ENCODE data around the gene TMEM74B.

Gene TMEM74B

DNA sequence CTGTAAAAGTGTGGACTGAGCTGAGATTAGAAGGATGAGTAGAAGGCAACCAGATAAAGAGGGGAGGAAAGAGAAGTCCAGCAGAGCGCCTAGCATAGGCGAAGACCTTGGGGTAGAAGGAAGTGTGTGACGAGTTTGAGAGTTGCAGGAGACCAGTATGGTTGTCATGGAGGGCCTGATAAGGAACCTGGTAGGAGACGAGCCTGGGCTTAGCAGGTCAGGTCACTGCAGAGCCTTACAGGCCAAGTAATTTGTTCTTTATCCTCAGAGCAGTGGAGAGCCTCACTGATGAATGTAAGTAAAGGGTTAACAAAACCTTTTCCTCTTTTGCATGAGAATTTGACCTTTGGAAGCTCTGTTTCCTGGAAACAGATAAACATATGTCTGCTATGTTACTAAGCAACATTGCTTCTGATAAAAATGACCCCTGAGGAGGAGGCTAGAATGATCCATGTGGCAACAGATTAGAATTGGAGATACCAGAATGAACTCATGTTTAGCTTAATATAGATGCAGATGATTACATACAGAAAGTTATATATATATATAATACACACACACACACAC lies 2.9 kb upstream of the TMEM74B start:
- H3K27ac ChIP-seq (ENCODE audit: extremely low read depth, low read depth, low read length) = no peak overlapping the region
- no peaks in the 10 kb centered on the region for H3K9me3 ChIP-seq (ENCODE audit: control insufficient read depth, insufficient read depth, low read depth, low read length)
- POLR2A ChIA-PET = interaction anchor here (0.6 kb wide), 1 partner anchor 358 kb away, joined by 8 read pairs; no protein-coding TSS in a partner anchor
- no peaks in the 10 kb centered on the region for H3K36me3 ChIP-seq (ENCODE audit: control insufficient read depth in 2 of 2, insufficient read depth in 1 of 2, low read length in 2 of 2)
- no peak for TF ChIP-seq ZNF24 (tag by site-specific recombination; IDR thresholded peaks at IDR 0.05)
- no peak for TF ChIP-seq FEZF1 (tag by site-specific recombination; IDR thresholded peaks at IDR 0.05)
- TF ChIP-seq, protein P1, sequence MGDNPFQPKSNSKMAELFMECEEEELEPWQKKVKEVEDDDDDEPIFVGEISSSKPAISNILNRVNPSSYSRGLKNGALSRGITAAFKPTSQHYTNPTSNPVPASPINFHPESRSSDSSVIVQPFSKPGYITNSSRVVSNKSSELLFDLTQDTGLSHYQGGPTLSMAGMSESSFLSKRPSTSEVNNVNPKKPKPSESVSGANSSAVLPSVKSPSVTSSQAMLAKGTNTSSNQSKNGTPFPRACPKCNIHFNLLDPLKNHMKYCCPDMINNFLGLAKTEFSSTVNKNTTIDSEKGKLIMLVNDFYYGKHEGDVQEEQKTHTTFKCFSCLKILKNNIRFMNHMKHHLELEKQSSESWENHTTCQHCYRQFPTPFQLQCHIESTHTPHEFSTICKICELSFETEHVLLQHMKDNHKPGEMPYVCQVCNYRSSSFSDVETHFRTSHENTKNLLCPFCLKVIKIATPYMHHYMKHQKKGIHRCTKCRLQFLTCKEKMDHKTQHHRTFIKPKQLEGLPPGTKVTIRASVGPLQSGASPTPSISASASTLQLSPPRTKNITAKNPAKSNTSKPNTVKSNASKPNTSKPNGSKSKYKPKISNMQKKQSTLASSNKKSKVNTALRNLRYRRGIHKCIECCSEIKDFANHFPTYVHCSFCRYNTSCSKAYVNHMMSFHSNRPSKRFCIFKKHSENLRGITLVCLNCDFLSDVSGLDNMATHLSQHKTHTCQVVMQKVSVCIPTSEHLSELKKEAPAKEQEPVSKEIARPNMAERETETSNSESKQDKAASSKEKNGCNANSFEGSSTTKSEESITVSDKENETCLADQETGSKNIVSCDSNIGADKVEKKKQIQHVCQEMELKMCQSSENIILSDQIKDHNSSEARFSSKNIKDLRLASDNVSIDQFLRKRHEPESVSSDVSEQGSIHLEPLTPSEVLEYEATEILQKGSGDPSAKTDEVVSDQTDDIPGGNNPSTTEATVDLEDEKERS (tag by site-specific recombination; IDR thresholded peaks at IDR 0.05) = no peak
- no peak for TF ChIP-seq SETDB1 (IDR thresholded peaks at IDR 0.05; ENCODE audit: insufficient read length, low read length)
- TF ChIP-seq, protein P2, sequence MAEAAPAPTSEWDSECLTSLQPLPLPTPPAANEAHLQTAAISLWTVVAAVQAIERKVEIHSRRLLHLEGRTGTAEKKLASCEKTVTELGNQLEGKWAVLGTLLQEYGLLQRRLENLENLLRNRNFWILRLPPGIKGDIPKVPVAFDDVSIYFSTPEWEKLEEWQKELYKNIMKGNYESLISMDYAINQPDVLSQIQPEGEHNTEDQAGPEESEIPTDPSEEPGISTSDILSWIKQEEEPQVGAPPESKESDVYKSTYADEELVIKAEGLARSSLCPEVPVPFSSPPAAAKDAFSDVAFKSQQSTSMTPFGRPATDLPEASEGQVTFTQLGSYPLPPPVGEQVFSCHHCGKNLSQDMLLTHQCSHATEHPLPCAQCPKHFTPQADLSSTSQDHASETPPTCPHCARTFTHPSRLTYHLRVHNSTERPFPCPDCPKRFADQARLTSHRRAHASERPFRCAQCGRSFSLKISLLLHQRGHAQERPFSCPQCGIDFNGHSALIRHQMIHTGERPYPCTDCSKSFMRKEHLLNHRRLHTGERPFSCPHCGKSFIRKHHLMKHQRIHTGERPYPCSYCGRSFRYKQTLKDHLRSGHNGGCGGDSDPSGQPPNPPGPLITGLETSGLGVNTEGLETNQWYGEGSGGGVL (tag by site-specific recombination; IDR thresholded peaks at IDR 0.05) = no peak
- no peak for TF ChIP-seq ZSCAN30 (tag by site-specific recombination; IDR thresholded peaks at IDR 0.05)
- TF ChIP-seq ZFP41 (tag by site-specific recombination; IDR thresholded peaks at IDR 0.05; ENCODE audit: borderline replicate concordance) = no peak
- no peak for TF ChIP-seq KLF9 (tag by site-specific recombination; IDR thresholded peaks at IDR 0.05; ENCODE audit: low read depth)
- TF ChIP-seq, protein P3, sequence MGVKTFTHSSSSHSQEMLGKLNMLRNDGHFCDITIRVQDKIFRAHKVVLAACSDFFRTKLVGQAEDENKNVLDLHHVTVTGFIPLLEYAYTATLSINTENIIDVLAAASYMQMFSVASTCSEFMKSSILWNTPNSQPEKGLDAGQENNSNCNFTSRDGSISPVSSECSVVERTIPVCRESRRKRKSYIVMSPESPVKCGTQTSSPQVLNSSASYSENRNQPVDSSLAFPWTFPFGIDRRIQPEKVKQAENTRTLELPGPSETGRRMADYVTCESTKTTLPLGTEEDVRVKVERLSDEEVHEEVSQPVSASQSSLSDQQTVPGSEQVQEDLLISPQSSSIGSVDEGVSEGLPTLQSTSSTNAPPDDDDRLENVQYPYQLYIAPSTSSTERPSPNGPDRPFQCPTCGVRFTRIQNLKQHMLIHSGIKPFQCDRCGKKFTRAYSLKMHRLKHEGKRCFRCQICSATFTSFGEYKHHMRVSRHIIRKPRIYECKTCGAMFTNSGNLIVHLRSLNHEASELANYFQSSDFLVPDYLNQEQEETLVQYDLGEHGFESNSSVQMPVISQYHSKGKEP (tag by site-specific recombination; IDR thresholded peaks at IDR 0.05) = no peak
- TF ChIP-seq BCL11A (tag by site-specific recombination; IDR thresholded peaks at IDR 0.05; ENCODE audit: low read depth) = no peak
- TF ChIP-seq ZNF202 (tag by site-specific recombination; IDR thresholded peaks at IDR 0.05; ENCODE audit: borderline replicate concordance) = no peak
- TF ChIP-seq ZNF677 (tag by site-specific recombination; IDR thresholded peaks at IDR 0.05) = no peak
- TF ChIP-seq ZNF140 (tag by site-specific recombination; IDR thresholded peaks at IDR 0.05) = no peak
- TF ChIP-seq ZNF214 (tag by site-specific recombination; IDR thresholded peaks at IDR 0.05; ENCODE audit: borderline replicate concordance) = no peak
- no peaks in the 10 kb centered on the region for H3K4me1 ChIP-seq (ENCODE audit: control insufficient read depth, insufficient read depth, low read length)
- CTCF ChIA-PET = interaction anchor here (0.5 to 3.4 kb wide), 7 partner anchors 25 to 451 kb away, joined by 3 to 21 read pairs (median 6); no protein-coding TSS in a partner anchor
- H3K4me3 ChIP-seq (ENCODE audit: low read depth, low read length) = no peak overlapping the region

DNA sequence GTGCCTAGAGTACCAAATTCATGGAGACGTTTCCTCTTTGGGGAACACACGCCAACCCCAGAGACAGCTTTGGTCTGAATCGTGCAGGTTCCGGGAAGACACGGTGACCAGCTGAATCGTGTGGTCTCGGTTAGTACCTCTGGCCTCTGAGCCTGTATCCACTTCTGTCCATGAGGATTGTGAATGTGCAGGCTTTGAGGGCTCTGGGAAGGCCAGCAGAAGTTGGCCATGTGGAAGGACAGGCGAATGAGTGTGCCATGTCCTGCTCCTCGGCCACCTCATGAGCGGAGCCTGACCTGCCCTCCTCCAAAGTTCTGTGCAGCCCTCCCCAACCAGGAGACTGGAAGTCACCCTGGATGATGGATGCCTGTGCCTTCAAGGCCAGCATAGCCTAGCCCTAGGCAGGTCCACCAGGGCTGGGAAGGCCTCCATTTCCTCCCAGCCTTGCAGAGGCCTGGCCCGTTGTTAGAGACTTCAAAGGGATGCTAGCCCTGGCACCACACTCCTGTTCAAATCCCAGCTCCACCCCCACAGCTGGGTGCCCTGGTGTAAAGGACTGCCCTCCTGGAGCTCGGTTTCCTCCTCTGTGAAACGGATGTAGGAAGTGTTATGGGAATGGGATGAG lies 1.7 kb upstream of the TMEM74B start:
- no peak overlapping the region for H3K27ac ChIP-seq (ENCODE audit: extremely low read depth, low read depth, low read length)
- no peak for TF ChIP-seq ZNF529 (tag by site-specific recombination; IDR thresholded peaks at IDR 0.05; ENCODE audit: insufficient replicate concordance)
- TF ChIP-seq, protein P4, sequence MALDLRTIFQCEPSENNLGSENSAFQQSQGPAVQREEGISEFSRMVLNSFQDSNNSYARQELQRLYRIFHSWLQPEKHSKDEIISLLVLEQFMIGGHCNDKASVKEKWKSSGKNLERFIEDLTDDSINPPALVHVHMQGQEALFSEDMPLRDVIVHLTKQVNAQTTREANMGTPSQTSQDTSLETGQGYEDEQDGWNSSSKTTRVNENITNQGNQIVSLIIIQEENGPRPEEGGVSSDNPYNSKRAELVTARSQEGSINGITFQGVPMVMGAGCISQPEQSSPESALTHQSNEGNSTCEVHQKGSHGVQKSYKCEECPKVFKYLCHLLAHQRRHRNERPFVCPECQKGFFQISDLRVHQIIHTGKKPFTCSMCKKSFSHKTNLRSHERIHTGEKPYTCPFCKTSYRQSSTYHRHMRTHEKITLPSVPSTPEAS (tag by site-specific recombination; IDR thresholded peaks at IDR 0.05) = no peak
- no peak for TF ChIP-seq ZNF266 (tag by site-specific recombination; IDR thresholded peaks at IDR 0.05; ENCODE audit: low read depth)
- TF ChIP-seq ZNF548 (tag by site-specific recombination; IDR thresholded peaks at IDR 0.05) = no peak
- TF ChIP-seq ZNF174 (tag by site-specific recombination; IDR thresholded peaks at IDR 0.05) = no peak
- no peak for TF ChIP-seq TCF7L2 (IDR thresholded peaks at IDR 0.05; ENCODE audit: borderline replicate concordance, low read depth, low read length)
- no peak for TF ChIP-seq YY2 (tag by site-specific recombination; IDR thresholded peaks at IDR 0.05)
- TF ChIP-seq ZFP3 (tag by site-specific recombination; IDR thresholded peaks at IDR 0.05; ENCODE audit: low read depth) = no peak
- TF ChIP-seq ZNF621 (tag by site-specific recombination; IDR thresholded peaks at IDR 0.05) = no peak
- TF ChIP-seq GFI1B (tag by site-specific recombination; IDR thresholded peaks at IDR 0.05) = no peak
- TF ChIP-seq, protein P5, sequence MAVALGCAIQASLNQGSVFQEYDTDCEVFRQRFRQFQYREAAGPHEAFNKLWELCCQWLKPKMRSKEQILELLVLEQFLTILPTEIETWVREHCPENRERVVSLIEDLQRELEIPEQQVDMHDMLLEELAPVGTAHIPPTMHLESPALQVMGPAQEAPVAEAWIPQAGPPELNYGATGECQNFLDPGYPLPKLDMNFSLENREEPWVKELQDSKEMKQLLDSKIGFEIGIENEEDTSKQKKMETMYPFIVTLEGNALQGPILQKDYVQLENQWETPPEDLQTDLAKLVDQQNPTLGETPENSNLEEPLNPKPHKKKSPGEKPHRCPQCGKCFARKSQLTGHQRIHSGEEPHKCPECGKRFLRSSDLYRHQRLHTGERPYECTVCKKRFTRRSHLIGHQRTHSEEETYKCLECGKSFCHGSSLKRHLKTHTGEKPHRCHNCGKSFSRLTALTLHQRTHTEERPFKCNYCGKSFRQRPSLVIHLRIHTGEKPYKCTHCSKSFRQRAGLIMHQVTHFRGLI (tag by site-specific recombination; IDR thresholded peaks at IDR 0.05) = no peak

More for the DNA sequence above, 1.7 kb upstream of the TMEM74B start:
- ChIA-PET CTCF (interaction anchor here (0.6 to 3.4 kb wide), 14 partner anchors 14 to 354 kb away, joined by 3 to 21 read pairs (median 4); no protein-coding TSS in a partner anchor), POLR2A (no interaction called here)
- Histone ChIP-seq H3K9me3 (ENCODE audit: control insufficient read depth, insufficient read depth, low read depth, low read length) (no peaks in the 10 kb centered on the region), H3K4me3 (ENCODE audit: low read depth, low read length) (no peak overlapping the region), H3K4me1 (ENCODE audit: control insufficient read depth, insufficient read depth, low read length) (no peaks in the 10 kb centered on the region), H3K36me3 (ENCODE audit: control insufficient read depth in 2 of 2, insufficient read depth in 1 of 2, low read length in 2 of 2) (peaks cover 0 to under 1% of the 10 kb centered on the region in 2 experiments; a peak in 1 of 3 replicates)
